Activated B cell treated with CpG ODN at 0.5 μM for 24 hours (primary cell): Measurements from ENCODE around the gene PIR. TPM values are rescaled to one million over a fixed set of nuclear protein-coding genes. Genes with fewer than 3 reads are reported as not detected.

Experiments used
- ATAC-seq: fragments of 200-7000 bp; cut with Tn5 transposase; one replicate; pipeline ENCODE4 v1.10.0; 2021; ENCODE audit warnings: low read depth, mild to moderate bottlenecking, moderate library complexity
- CTCF ChIA-PET: fragments of 350-600 bp; sonication (Branson Sonifier 250); formaldehyde crosslinking; loops from one replicate; lab custom pipeline; 2021; ENCODE audit warnings: antibody characterized with exemption; lab: Charles Lee
- POLR2A ChIA-PET: fragments of 350-600 bp; sonication (Branson Sonifier 250); formaldehyde crosslinking; loops from one replicate; lab custom pipeline; 2021; ENCODE audit warnings: antibody characterized with exemption; lab: Charles Lee
- DNase-seq: peaks from one replicate; pipeline ENCODE4 v3.0.0; 2022
- H3K27ac Mint-ChIP-seq: one replicate; pipeline ENCODE4 v1.8.0; 2020; ENCODE audit warnings: mixed read lengths
- H3K27me3 Mint-ChIP-seq: one replicate; pipeline ENCODE4 v1.8.0; 2021; ENCODE audit warnings: mixed read lengths
- H3K36me3 Mint-ChIP-seq: one replicate; pipeline ENCODE4 v1.8.0; 2021; ENCODE audit warnings: low read depth, mixed read lengths
- H3K4me1 Mint-ChIP-seq: one replicate; pipeline ENCODE4 v1.8.0; 2021; ENCODE audit warnings: mixed read lengths
- H3K4me3 Mint-ChIP-seq: one replicate; pipeline ENCODE4 v1.8.0; 2020; ENCODE audit warnings: mild to moderate bottlenecking, mixed read lengths
- H3K9me3 Mint-ChIP-seq: one replicate; pipeline ENCODE4 v1.8.0; 2020; ENCODE audit warnings: mixed read lengths
- intact Hi-C: fragments of 100-400 bp; cut with micrococcal nuclease; formaldehyde crosslinking; loops from one replicate; pipeline ENCODE4 v1.15.1; 2024
- total RNA-seq: library from RNA; stranded (reverse); gene quantifications from 2 replicates; pipeline ENCODE4 v1.2.3, GENCODE V29; 2022
- TF ChIP-seq, protein P1 (sequence below): fragments of 200-600 bp; IDR thresholded peaks from one replicate; pipeline ENCODE4 v1.8.0; 2022; ENCODE audit warnings: antibody characterized with exemption, mild to moderate bottlenecking

The PIR gene
- total RNA-seq, 1 donor from 2014 or later, result 0.82 TPM

DNA sequence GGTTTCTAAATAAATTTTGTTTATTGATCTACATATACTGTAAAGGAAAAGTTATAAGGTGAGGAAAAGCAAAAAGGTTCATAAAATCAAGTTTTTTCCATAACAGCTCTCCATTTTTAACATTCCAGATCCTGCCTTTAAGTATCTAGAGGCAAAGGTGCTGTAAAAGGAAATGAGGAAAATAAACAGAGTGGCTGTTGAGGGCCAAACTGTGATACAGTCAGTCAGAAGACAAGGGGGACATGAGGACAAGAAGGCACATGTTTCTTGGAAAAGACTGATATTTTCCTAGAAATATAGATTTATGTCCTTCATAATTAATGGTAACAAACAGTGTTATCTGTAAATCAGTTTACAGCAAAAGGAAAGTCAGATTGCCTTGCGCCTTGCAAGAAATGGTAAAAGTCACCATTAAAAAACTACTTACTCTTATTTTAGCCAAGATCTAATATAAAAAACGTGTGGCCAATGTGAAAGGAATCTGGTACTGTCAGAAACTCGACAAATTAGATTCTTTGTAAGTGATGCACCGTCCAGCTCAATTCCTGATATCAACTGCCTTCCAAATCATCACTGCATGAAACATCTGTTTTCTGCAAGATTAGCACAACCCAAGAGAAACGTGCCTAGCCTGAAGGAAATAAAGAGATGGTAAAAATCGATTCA is 75.0 kb downstream of the PIR start:
- Mint-ChIP-seq H3K36me3 (no peaks in the 10 kb centered on the region), H3K27me3 (peaks cover 2% of the 10 kb centered on the region), H3K9me3 (peaks cover 3% of the 10 kb centered on the region), H3K4me1 (no peaks in the 10 kb centered on the region), H3K4me3 (no peak overlapping the region), H3K27ac (no peak overlapping the region)
- ChIA-PET CTCF (no interaction called here), POLR2A (no interaction called here)
- TF ChIP-seq, protein P1, sequence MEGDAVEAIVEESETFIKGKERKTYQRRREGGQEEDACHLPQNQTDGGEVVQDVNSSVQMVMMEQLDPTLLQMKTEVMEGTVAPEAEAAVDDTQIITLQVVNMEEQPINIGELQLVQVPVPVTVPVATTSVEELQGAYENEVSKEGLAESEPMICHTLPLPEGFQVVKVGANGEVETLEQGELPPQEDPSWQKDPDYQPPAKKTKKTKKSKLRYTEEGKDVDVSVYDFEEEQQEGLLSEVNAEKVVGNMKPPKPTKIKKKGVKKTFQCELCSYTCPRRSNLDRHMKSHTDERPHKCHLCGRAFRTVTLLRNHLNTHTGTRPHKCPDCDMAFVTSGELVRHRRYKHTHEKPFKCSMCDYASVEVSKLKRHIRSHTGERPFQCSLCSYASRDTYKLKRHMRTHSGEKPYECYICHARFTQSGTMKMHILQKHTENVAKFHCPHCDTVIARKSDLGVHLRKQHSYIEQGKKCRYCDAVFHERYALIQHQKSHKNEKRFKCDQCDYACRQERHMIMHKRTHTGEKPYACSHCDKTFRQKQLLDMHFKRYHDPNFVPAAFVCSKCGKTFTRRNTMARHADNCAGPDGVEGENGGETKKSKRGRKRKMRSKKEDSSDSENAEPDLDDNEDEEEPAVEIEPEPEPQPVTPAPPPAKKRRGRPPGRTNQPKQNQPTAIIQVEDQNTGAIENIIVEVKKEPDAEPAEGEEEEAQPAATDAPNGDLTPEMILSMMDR, result no peak
- intact Hi-C loops, result no loop called here
- ATAC-seq (no peak), DNase-seq (no peak)

DNA sequence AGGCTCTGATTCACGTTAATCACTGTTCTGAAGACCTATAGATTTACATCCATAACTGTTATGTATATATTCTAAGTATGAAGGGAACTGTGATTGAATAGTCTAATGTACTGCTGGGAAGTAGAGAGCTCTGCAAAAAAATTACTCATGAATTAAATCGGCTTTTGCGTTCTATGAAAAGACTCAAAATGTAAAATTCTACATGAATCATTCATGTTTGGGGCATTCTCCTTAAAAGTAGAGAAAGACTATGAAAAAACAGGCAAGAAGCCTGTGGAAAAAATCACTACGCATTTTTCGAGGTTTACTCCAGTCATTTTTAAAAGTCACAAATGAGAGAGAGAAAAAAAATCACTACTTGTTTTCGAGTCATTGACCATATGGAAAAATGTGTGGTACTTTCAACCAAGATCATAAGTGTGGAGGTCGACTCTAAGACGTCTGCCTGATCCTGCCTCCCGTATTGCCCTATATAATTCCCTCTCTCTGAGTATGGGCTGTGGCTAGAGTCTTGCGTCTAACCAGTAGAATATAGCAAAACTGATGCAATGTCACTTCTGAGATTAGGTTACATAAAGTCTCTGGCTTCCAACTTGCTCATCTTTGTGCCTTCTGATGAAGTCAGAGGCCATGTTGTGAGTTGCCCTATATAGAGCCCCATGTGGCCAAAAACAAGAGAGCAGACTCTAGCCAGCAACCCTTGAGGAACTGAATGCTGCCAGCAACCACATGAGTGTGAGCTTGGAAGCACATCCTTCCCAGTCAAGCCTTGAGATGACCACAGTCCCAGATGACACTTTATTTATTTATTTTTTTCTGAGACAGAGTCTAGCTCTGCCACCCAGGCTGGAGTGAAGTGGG is 76.8 kb downstream of the PIR start:
- ChIA-PET POLR2A (no interaction called here), CTCF (no interaction called here)
- H3K27me3 Mint-ChIP-seq, result peaks cover 2% of the 10 kb centered on the region
- H3K4me1 Mint-ChIP-seq, result no peaks in the 10 kb centered on the region
- peaks cover 3% of the 10 kb centered on the region for H3K9me3 Mint-ChIP-seq
- no peak overlapping the region for H3K4me3 Mint-ChIP-seq
- H3K36me3 Mint-ChIP-seq, result no peaks in the 10 kb centered on the region
- ATAC-seq, result no peak
- H3K27ac Mint-ChIP-seq, result no peak overlapping the region
- TF ChIP-seq, protein P1, result no peak
- no peak for DNase-seq
- intact Hi-C loops, result no loop called here

DNA sequence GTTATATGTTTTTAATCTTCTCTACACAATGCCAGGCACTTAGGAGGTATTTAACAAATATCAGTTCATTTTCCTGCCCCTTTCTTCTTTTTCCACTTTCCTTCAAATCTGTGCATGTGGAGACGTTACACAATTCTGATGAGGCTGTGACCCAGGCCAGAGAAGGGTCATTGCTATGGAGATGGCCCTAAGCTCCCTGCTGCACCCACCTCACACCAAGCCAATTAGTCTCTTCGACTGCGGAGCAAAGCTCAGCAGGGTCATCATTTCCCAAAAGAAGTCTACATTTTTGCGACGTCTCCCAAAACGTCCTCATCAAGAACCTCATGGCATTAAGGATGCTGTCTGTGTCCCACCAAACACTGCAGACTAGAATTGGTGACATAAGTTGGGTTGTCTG is 80.0 kb downstream of the PIR start:
- peaks cover 3% of the 10 kb centered on the region for H3K9me3 Mint-ChIP-seq
- TF ChIP-seq, protein P1, result no peak
- DNase-seq (no peak), ATAC-seq (no peak)
- no peak overlapping the region for H3K4me3 Mint-ChIP-seq
- H3K36me3 Mint-ChIP-seq, result no peaks in the 10 kb centered on the region
- POLR2A ChIA-PET, result no interaction called here
- CTCF ChIA-PET, result no interaction called here
- H3K4me1 Mint-ChIP-seq, result no peaks in the 10 kb centered on the region
- intact Hi-C loops, result no loop called here
- peaks cover 2% of the 10 kb centered on the region for H3K27me3 Mint-ChIP-seq
- no peak overlapping the region for H3K27ac Mint-ChIP-seq

DNA sequence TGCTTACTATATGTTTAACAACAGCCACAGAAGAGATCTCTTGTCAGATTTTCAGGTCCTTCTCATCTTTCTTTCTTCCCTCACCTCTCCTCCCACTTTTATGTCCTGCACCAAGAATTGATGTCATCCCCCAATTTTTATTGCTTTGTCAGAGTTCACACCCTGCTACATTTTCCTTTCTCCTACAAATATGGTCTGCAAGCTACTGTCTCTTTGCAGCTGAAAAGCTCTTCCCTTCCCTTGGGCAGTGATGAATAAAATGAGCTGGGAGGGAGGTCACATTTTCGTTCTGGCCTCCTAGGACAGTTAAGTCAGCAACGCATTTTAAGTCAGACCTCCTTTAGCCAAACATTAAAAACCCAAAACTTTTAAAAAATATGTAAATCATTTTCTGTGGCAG is 82.2 kb downstream of the PIR start:
- CTCF ChIA-PET, result no interaction called here
- POLR2A ChIA-PET, result no interaction called here
- Mint-ChIP-seq H3K27ac (no peak overlapping the region), H3K4me3 (no peak overlapping the region), H3K27me3 (no peaks in the 10 kb centered on the region), H3K36me3 (no peaks in the 10 kb centered on the region), H3K4me1 (no peaks in the 10 kb centered on the region), H3K9me3 (no peaks in the 10 kb centered on the region)
- TF ChIP-seq, protein P1, result no peak
- no peak for ATAC-seq
- intact Hi-C loops, result no loop called here
- no peak for DNase-seq

DNA sequence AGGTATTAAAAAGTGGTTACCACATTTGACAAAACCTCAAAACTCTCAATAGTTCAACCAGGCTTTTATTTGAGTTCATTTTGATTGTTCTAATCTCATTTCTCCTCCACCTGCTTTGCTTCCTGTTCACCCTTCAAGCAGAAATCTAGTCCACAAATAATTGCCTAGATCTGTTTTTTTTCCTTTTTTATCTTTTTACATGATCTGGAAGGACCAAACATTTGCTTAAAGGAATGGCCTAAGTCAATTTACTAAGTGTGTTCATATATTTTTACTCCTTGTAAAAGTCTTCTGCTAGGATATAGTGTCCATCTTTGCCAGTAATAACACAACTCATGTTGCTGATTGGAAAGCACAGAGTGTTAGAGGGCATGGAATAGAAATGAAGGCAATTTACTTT is 82.7 kb downstream of the PIR start:
- no peaks in the 10 kb centered on the region for H3K9me3 Mint-ChIP-seq
- ChIA-PET POLR2A (no interaction called here), CTCF (no interaction called here)
- no peaks in the 10 kb centered on the region for H3K36me3 Mint-ChIP-seq
- no peaks in the 10 kb centered on the region for H3K4me1 Mint-ChIP-seq
- no peak overlapping the region for H3K27ac Mint-ChIP-seq
- no peak for ATAC-seq
- H3K27me3 Mint-ChIP-seq, result no peaks in the 10 kb centered on the region
- TF ChIP-seq, protein P1, result no peak
- intact Hi-C loops, result no loop called here
- no peak overlapping the region for H3K4me3 Mint-ChIP-seq
- no peak for DNase-seq
